ENCODE results near the gene LRP1B.

DNA sequence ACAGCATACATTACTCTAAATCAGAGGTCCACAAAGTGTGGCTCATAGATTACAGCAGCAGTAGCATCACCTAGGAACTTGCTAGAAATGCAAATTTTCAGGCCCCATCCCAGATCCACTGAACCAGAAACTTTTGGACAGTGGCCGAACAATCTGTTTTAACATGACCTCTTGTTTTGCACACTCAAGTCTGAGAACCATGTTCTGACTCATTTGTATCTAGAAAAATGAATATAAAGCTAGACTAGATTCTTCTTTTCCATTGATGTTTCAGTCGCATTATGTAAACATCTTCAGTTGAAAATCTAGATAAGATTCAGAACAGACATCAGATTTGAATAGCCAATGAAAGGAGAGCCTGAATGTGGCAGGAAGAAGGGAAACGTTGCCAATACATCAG lies 608.8 kb downstream of the LRP1B start:
- TF ChIP-seq, protein P1, sequence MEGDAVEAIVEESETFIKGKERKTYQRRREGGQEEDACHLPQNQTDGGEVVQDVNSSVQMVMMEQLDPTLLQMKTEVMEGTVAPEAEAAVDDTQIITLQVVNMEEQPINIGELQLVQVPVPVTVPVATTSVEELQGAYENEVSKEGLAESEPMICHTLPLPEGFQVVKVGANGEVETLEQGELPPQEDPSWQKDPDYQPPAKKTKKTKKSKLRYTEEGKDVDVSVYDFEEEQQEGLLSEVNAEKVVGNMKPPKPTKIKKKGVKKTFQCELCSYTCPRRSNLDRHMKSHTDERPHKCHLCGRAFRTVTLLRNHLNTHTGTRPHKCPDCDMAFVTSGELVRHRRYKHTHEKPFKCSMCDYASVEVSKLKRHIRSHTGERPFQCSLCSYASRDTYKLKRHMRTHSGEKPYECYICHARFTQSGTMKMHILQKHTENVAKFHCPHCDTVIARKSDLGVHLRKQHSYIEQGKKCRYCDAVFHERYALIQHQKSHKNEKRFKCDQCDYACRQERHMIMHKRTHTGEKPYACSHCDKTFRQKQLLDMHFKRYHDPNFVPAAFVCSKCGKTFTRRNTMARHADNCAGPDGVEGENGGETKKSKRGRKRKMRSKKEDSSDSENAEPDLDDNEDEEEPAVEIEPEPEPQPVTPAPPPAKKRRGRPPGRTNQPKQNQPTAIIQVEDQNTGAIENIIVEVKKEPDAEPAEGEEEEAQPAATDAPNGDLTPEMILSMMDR (conservative IDR thresholded peaks at IDR 0.05 in 1 of 2, IDR thresholded peaks at IDR 0.05 in 1 of 2; ENCODE audit: extremely low read depth in 1 of 2, insufficient read depth in 1 of 2, low read depth in 1 of 2, low read length in 2 of 2): no peak
- TF ChIP-seq EZH2 (IDR thresholded peaks at IDR 0.05; ENCODE audit: borderline replicate concordance, low read length): no peak
